GM04503 (cell line): ENCODE data around the gene TRIM59.
"Not testable (repeated sequence)": the region's sequence is repeated elsewhere in the genome, so short reads cannot be mapped to it uniquely, and the experiment has no call there.

ENCODE experiments used
- DNase-seq: peaks from one replicate; pipeline ENCODE4 v3.0.0-alpha.2; 2012; ENCODE audit warnings: low read depth

Gene TRIM59

GRCh38 chr3:160454995-160455394 lies 5.4 kb upstream of the TRIM59 start:
- no peak for DNase-seq

- DNase-seq: not testable (repeated sequence)
Measured at GRCh38 chr3:160452251-160452650, 2.7 kb upstream of the TRIM59 start.

GRCh38 chr3:160451602-160452001 lies 2.0 kb upstream of the TRIM59 start:
- no peak for DNase-seq

GRCh38 chr3:160450846-160451245 lies 1.3 kb upstream of the TRIM59 start:
- DNase-seq: peak; percentile 85

- no peak for DNase-seq
Measured at GRCh38 chr3:160448845-160449635, 546 bp downstream of the TRIM59 start.

- DNase-seq: no peak
Measured at GRCh38 chr3:160447544-160447943, 2.0 kb downstream of the TRIM59 start.

- DNase-seq: no peak
Measured at GRCh38 chr3:160446522-160447056, 3.0 kb downstream of the TRIM59 start.

- DNase-seq: no peak
Measured at GRCh38 chr3:160445854-160446253, 3.7 kb downstream of the TRIM59 start.

GRCh38 chr3:160444411-160444810 lies 5.2 kb downstream of the TRIM59 start:
- no peak for DNase-seq

- no peak for DNase-seq
Measured at GRCh38 chr3:160440687-160441086, 8.9 kb downstream of the TRIM59 start.

GRCh38 chr3:160437083-160437455 lies 12.5 kb downstream of the TRIM59 start:
- no peak for DNase-seq

GRCh38 chr3:160435747-160436146 lies 13.8 kb downstream of the TRIM59 start:
- DNase-seq: no peak

- no peak for DNase-seq
Measured at GRCh38 chr3:160435095-160435494, 14.5 kb downstream of the TRIM59 start.

GRCh38 chr3:160434071-160434470 lies 15.5 kb downstream of the TRIM59 start:
- DNase-seq: peak; percentile 79

- no peak for DNase-seq
Measured at GRCh38 chr3:160427832-160428424, 21.7 kb downstream of the TRIM59 start.

- DNase-seq: no peak
Measured at GRCh38 chr3:160417311-160417710, 32.3 kb downstream of the TRIM59 start.

GRCh38 chr3:160413613-160414248 lies 35.9 kb downstream of the TRIM59 start:
- DNase-seq: no peak

- DNase-seq: no peak
Measured at GRCh38 chr3:160412477-160412876, 37.1 kb downstream of the TRIM59 start.

- DNase-seq: no peak
Measured at GRCh38 chr3:160409812-160410610, 39.6 kb downstream of the TRIM59 start.

GRCh38 chr3:160403796-160404470 lies 45.7 kb downstream of the TRIM59 start:
- DNase-seq: no peak

GRCh38 chr3:160403028-160403545 lies 46.5 kb downstream of the TRIM59 start:
- DNase-seq: no peak
